GM19035 (cell line): ENCODE measurements around the gene DQX1.
"Not testable (repeated sequence)": the region's sequence is repeated elsewhere in the genome, so short reads cannot be mapped to it uniquely, and the experiment has no call there.

Experiments
- ATAC-seq: cut with Tn5 transposase; IDR thresholded peaks from one replicate; pipeline ENCODE4 v1.9.1; 2021; ENCODE audit not compliant: unreplicated experiment

DQX1 gene

GRCh38 chr2:74497777-74498499, 28.1 kb downstream of the DQX1 start:
- ATAC-seq: no peak

- ATAC-seq: no peak
Observed at GRCh38 chr2:74496997-74497776, 28.8 kb downstream of the DQX1 start.

GRCh38 chr2:74495440-74495839, 30.6 kb downstream of the DQX1 start:
- ATAC-seq: no peak

- no peak for ATAC-seq
Observed at GRCh38 chr2:74493546-74493945, 32.5 kb downstream of the DQX1 start.

GRCh38 chr2:74491648-74492544, 34.1 kb downstream of the DQX1 start:
- no peak for ATAC-seq

GRCh38 chr2:74489906-74490305, 36.1 kb downstream of the DQX1 start:
- no peak for ATAC-seq

GRCh38 chr2:74488643-74489481, 37.2 kb downstream of the DQX1 start:
- no peak for ATAC-seq

DNA sequence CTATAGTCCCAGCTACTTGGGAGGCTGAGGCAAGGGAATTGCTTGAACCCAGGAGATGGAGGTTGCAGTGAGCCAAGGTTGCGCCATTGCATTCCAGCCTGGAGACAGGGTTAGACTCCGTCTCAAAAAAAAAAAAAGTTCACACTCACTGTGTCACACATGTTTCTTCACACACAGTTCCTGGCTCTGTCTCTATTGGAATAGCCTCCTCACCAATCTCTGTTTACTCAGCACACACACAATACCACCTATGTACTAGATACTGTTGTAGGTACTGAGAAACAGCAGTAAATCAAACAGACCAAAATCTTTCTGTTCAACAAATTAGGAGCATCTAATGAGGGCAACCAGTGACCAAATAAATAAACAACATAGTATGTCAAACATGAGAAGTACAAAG, 39.9 kb downstream of the DQX1 start:
- ATAC-seq: no peak

DNA sequence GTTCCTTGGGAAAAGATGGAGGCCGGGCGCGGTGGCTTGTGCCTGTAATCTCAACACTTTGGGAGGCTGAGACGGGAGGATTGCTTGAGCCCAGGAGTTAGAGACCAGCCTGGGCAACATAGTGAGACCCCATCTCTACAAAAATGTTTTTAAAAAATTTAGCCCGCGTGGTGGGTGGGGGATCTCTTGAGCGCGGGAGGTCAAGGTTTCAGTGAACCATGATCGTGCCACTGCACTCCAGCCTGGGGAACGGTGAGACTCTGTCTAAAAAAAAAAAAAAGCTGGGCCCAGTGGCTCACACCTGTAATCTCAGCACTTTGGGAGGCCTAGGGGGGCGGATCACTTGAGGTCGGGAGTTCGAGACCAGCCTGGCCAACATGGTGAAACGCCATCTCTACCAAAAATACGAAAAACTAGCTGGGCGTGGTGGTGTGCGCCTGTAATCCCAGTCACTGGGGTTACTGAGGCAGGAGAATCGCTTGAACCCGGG, 42.3 kb downstream of the DQX1 start:
- not testable (repeated sequence) for ATAC-seq

DNA sequence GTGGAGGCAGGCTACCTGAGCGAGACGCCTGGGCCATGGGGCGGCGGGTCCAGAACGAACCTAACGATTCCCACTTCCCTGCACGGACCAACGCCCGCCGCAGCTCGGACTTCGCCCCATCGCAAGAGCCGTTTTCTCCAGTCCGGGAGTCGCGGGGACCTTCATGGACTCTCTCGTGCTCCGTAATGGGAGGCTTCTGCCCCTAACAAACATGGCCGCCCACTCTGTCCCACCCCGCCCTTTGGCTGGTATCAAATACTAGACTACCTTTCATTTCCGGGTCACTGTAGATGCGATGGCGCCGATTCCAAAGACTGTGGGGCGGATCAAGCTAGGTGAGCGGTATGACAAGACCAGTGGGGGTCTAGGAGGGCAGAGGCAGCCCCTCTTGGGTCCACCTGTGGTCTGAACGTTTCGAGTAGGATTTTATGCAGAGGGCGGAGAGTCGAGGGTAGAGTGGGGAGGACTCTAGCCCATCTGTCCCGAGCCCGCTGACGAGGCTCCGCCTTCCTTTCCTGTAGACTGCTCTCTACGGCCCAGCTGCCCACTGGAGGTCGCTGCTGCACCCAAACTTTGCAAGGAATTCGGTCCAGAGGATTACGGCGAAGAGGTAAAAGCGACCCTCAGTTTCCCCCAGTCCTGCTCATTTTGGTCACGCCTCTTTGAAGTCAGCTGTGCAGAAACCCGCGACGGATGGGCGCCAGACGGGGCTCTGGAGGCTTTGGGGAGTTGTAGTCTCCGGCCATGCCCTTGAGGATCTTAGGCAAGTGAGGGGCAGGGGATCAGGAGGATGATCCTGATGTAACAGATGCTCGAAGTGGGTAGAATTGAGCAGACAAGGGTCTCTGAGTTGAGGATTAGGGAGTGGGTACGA, 43.0 kb downstream of the DQX1 start, which contains the start of the genes CCDC142 and TTC31:
Gene CCDC142, minus strand, starts transcription at position 198 of the 874 bp plus-strand sequence. Its CDS starts 161 bp downstream, at position 37.
Gene TTC31, plus strand, starts transcription at position 281 of the 874 bp plus-strand sequence. Its CDS starts 15 bp downstream, at position 296.
- peak; percentile 91 for ATAC-seq

DNA sequence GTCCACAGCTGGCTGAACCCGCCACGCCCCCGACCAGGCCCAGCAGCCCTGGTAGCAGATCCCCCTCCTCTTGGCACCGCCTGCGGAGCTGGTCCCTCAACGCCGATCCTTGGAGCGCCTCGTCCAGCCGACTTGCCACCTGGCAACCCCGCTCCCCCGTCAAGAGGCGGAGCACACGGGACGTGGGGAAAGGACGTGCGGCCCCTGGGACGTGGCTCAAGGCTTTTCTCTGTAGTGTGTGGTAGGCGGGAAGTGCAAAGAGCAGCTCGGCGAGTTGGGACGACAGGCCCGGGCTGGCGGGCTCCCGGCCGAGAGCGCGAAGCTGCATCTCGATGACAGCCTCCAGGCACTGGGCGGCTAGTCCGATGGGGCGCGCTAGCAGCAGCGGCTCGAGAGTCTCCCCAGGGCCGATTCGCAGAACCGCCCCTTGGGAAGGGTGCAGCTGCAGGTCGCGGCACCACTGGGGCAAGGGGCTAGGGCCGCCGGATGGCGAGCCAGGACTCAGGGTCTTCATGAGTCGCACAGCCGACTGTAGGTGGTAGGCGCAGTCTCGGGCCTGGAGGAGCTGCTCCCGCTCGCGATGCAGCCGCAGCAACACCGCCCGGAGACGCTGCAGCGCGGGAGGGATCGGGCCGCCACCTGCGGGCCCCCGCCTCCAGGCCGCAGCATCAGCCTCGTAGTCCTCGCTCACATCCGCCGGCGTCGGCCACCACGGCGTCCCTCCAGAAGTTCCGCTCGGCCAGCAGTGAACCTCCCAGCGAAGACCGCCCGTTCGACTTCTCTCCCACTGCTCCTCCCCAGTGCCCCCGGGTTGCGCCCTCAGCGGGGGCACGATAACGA, 43.9 kb downstream of the DQX1 start:
- peak; percentile 38 for ATAC-seq

DNA sequence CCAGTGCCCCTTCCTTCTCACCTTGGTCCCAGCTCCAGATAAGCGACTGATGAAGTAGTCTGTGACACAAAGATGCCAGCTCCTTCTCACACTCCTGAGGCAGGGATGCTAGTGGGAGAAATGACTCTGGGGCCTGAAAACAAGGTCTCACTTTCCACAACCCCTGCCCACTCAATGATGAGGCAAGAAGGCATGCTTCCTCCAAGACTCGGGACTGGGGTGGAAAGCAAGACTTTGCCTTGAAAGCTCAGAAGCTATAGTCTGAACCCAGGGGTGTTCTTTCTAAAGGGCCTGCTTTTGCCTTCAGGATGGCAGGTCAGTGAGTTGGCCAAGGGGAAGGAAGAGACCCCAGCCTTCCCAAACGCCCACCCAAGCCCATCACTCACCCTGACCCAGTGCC, 44.6 kb downstream of the DQX1 start:
- no peak for ATAC-seq

- ATAC-seq: no peak
Observed at GRCh38 chr2:74474899-74475298, 51.1 kb downstream of the DQX1 start.

GRCh38 chr2:74474481-74474880, 51.5 kb downstream of the DQX1 start:
- no peak for ATAC-seq

- ATAC-seq: no peak
Observed at GRCh38 chr2:74472945-74473258, 53.1 kb downstream of the DQX1 start.

DNA sequence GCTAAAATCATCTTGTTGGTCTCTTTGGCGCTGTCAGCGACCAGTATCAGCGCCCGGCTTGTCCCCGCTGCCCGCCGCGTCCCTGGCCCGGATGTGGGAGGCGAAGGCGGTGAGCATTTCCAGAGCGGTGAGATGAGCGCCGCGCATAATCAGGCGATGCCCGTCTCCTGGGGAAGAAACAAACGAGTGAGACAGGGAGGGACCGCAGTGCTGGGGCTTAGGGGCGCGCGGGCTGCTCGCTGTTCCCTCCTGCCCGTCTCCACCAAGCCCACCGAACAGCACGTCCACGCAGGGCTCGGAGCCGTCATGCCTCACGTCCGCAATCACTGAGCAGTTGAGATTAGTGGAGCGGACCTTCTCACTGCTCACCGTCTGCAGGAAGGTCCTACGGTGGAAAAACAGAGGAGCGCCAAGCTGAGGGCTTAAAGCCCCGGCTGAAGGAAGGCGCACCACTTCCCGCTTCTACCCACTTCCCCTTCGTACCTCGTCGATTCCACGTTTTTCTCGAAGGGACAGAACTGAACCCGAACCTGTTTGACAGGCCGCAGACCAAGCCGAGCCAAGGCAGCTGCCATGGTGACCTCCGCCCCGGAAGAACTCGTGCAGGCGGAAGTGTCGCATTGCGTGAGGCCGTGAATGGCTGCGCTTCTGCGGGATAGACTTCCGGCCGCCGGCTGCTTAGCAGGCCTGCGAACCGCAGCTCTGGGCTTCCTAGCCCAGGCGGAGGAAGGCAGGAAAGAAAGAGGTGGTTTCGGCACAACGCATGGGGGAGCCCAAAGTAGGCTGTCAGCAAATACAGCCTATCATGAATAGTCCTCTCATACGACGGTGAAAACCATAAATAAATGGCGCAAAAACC, 53.7 kb downstream of the DQX1 start, which contains the start of gene MRPL53:
Gene MRPL53, minus strand, starts transcription at position 595 of the 859 bp plus-strand sequence. Its CDS starts 20 bp downstream, at position 575.
- ATAC-seq: peak; percentile 93

DNA sequence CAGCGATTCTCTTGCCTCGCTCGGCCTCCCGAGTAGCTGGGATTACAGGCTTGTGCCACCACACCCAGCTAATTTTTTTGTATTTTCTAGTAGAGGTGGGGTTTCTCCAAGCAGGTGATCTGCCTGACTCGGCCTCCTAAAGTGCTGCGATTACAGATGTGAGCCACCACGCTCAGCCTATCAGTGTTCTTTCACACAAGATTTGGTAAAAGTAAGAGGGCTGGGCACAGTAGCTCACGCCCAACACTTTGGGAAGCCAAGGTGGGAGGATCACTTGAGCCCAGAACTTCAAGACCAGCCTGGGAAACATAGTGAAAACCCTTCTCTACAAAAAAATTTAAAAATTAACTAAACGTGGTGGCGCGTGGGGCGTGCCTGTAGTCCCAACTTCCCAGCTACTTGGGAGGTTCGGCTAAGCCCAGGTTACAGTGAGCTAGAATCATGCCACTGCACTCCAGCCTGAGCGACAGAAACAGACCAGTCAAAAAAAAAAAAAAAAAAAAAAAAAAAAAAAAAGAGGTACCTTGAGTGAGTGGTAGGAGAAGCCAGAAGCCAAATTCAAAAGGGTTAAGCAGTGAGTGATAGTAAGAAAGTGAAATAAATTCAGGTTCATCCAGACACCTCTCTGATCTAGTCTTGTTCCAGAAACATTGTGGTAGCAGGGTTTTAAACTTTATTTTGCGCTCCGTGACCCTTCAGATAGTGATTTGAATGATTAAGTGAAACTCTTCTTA, 54.5 kb downstream of the DQX1 start:
- ATAC-seq: no peak
